NT2/D1 (cell line): Measurements from ENCODE around the gene AHCTF1.

Source experiments
- DNase-seq: peaks from one replicate; pipeline ENCODE4 v3.0.0-alpha.2; 2011; ENCODE audit warnings: low read depth, low spot score
- H3K27me3 ChIP-seq: 2 replicates; pipeline ENCODE4 v1.6.0; 2011; ENCODE audit warnings: mild to moderate bottlenecking; ENCODE audit not compliant: insufficient read length, insufficient read depth
- H3K36me3 ChIP-seq: 2 replicates; pipeline ENCODE4 v1.6.1; 2011; ENCODE audit warnings: mild to moderate bottlenecking, low read length, mixed read lengths; ENCODE audit not compliant: insufficient read depth, insufficient read length
- H3K4me1 ChIP-seq: 2 replicates; pipeline ENCODE4 v1.5.1; 2011; ENCODE audit not compliant: insufficient read depth, insufficient read length
- H3K4me3 ChIP-seq: 2 replicates; pipeline ENCODE4 v1.5.1; 2011; ENCODE audit warnings: low read depth; ENCODE audit not compliant: insufficient read length
- H3K9ac ChIP-seq: 2 replicates; pipeline ENCODE4 v1.6.0; 2011; ENCODE audit warnings: low read depth; ENCODE audit not compliant: insufficient read length
- H3K9me3 ChIP-seq: 2 replicates; pipeline ENCODE4 v1.5.1; 2011; ENCODE audit warnings: mild to moderate bottlenecking, low read length; ENCODE audit not compliant: insufficient read depth
- SUZ12 ChIP-seq: IDR thresholded peaks from 2 replicates; pipeline ENCODE4 v1.6.1; 2011; ENCODE audit not compliant: insufficient read length, insufficient read depth; ENCODE audit errors: extremely low read depth
- YY1 ChIP-seq: IDR thresholded peaks from 2 replicates; pipeline ENCODE4 v1.6.1; 2011; ENCODE audit not compliant: insufficient read length, insufficient read depth
- ZNF274 ChIP-seq: IDR thresholded peaks from 2 replicates; pipeline ENCODE4 v1.6.1; 2011; ENCODE audit warnings: mild to moderate bottlenecking, low read depth, low read length

AHCTF1 gene

DNA sequence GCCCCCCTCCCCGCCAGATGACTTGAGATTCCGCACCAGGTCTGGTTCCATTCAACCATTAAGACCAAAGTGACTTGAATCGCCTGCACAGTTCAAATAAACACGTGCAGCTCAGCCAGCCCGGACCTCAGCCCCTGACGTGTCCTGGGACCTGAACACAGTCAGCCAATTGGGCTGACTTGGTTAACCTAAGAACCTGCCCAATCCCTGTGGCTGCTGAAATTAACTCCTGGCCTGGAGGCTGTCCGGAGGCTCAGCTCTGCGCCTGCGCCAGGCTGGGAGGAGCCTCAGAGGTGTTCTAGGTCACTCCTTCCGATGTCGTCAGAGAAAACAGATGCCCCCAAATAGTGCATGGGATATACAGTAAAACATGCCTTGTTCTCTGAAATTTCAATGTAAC is 134.2 kb downstream of the AHCTF1 start:
- H3K27me3 ChIP-seq, result no peaks in the 10 kb centered on the region

DNA sequence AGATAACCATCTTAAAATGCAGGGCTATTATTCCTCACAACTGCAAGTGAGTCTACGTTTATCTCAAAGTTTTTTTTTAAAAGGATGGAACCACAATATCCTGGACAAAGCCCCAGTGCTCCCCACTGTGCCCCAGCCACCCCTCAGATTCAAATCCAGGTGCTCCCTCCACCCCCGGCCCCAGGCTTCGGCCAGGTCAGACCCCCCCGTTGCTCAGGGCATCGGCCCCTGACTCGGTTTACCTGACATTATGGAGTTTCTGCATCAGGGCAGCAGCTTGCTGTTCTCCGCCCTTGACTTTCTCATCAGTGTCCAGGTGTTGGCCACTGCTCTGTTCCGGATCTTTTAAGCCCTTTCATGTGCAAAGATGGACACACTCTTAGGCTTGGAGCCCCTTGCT is 134.6 kb downstream of the AHCTF1 start:
- TF ChIP-seq SUZ12 (no peak), ZNF274 (no peak), YY1 (no peak)
- Histone ChIP-seq H3K4me3 (no peak overlapping the region), H3K36me3 (no peaks in the 10 kb centered on the region), H3K4me1 (peaks cover 27% of the 10 kb centered on the region), H3K9ac (no peak overlapping the region), H3K9me3 (no peaks in the 10 kb centered on the region), H3K27me3 (no peaks in the 10 kb centered on the region)
- DNase-seq, result no peak

More for the DNA sequence above, 134.2 kb downstream of the AHCTF1 start:
- no peaks in the 10 kb centered on the region for H3K9me3 ChIP-seq
- H3K4me1 ChIP-seq, result peaks cover 27% of the 10 kb centered on the region
- H3K4me3 ChIP-seq, result no peak overlapping the region
- DNase-seq, result no peak
- TF ChIP-seq YY1 (no peak), ZNF274 (no peak), SUZ12 (no peak)
- no peak overlapping the region for H3K9ac ChIP-seq
- H3K36me3 ChIP-seq, result no peaks in the 10 kb centered on the region

DNA sequence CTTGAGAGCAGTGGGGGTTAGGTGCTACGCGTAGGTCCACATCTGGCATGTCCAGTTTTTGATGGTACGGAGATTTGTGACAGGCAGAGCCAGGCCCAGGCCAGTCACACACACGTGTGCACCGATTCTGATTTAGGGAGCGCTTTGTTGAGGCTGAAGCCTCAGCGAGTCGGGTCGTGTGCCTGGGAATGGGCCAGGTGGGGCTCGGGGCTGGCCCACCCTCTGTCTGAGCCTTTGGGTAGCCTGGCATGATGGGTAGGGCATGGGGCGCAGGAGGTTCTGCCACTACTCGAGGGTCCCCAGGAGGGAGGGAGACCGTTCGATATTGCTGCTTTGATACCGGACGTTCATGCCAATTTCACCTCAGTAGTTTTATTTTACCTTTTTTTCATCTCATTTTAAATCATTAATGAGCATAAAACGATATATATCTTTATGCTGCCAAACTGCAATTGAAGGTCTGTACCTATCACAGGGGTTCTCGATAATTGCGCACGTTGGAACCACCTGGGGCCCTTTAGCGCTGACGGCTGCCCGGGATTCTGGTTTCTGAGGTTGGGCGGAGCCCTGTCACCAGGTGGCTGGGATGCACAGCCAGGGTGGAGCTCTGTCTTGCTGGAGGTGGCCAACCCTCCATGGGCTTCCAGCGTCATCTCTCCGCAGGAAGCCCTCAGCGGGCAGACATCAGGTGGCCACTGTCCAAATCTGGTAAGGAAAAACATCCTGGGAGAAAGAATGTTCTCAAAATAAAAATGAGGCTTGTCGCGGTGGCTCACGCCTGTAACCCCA is 135.6 kb downstream of the AHCTF1 start:
- Histone ChIP-seq H3K9ac (no peak overlapping the region), H3K9me3 (no peaks in the 10 kb centered on the region), H3K4me3 (no peak overlapping the region), H3K4me1 (peaks cover 27% of the 10 kb centered on the region), H3K36me3 (no peaks in the 10 kb centered on the region), H3K27me3 (no peaks in the 10 kb centered on the region)
- no peak for TF ChIP-seq ZNF274
- TF ChIP-seq YY1, result no peak
- TF ChIP-seq SUZ12, result no peak
- DNase-seq, result no peak

DNA sequence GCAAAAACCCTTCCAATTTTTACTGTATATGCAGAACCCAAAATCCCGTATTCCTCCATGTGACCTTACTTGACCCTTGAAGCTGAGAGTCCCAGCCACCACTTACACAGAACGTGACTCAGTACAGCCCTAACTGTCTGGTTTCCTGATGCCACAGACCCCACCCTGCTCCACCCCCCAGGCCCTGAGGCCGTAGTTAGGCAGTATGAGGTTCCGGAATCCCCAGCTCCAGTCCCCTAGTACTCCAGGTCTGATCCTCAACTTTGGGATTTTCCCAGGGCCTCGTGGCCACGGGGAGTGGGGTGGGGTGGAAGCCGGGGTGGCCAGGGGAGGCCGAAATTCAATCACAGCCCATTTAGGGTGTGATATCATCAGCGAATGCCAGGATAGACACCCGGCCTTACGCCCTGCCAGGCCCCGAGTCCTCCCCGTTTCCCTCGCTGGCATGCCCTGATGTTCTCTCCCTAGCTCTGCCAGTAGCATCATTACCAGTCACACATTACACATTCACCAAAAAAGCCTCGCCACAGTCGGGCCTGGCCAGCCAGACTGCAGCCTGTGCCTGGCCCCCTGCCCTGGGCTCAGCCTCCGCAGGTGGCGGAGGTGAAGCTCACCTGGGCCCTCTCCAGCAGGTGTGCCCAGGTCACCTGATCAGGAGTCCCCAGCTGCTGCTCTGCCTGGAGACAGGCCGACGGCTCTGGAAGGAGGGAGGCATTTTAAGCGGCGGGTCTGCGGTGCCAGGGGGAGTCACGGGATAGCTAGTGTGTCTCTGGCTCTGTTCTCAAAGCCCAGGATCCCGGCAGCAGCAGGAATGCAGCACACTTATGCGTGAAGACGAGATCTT is 136.7 kb downstream of the AHCTF1 start:
- DNase-seq, result peak; percentile 33
- Histone ChIP-seq H3K4me3 (no peak overlapping the region), H3K27me3 (no peaks in the 10 kb centered on the region), H3K36me3 (no peaks in the 10 kb centered on the region), H3K9ac (no peak overlapping the region), H3K4me1 (peaks cover 27% of the 10 kb centered on the region), H3K9me3 (no peaks in the 10 kb centered on the region)
- TF ChIP-seq YY1, result no peak
- no peak for TF ChIP-seq ZNF274
- no peak for TF ChIP-seq SUZ12

DNA sequence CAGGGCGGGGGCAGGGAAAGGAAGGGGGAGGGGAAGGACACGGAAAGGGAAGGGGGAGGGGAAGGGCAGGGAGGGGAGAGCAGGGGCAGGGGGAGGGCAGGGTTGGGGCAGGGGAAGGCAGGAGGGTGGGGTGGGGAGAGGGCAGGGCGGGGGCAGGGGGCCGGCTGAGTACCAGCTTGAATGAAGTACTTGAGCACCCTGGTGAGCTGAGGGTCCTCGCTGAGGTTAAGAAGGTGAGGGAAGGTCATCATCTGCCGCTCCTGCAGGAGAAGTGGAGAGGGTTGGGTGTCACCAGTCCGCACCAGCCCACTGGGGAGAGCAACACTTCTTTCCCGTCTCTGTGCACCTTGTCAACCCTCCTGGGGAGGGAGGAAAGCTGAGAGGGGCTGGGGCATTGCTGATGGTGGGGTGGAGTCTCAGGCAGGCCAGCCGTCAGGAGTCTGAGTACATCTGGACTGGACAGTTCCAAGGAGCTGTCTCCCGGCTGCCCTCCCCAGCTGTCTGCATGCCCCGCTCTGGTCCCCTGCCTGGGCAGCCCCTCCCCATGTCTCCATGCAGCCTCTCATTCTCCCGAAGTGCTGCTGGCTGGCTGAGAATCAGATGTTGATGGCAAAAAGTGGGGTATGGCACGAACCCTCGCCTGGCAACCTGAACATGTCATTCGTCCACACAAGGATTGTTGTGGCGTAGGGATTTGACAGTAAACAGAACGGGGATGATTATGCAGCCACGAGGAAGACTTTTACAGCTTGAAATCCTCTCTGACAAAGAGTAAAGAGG is 137.5 kb downstream of the AHCTF1 start:
- H3K9ac ChIP-seq, result peak overlapping the region; percentile 46
- H3K9me3 ChIP-seq, result no peaks in the 10 kb centered on the region
- peaks cover 29% of the 10 kb centered on the region for H3K4me1 ChIP-seq
- no peaks in the 10 kb centered on the region for H3K27me3 ChIP-seq
- no peak for TF ChIP-seq SUZ12
- no peak for TF ChIP-seq ZNF274
- TF ChIP-seq YY1, result no peak
- H3K4me3 ChIP-seq, result peak overlapping the region; percentile 10
- DNase-seq, result no peak
- H3K36me3 ChIP-seq, result no peaks in the 10 kb centered on the region

DNA sequence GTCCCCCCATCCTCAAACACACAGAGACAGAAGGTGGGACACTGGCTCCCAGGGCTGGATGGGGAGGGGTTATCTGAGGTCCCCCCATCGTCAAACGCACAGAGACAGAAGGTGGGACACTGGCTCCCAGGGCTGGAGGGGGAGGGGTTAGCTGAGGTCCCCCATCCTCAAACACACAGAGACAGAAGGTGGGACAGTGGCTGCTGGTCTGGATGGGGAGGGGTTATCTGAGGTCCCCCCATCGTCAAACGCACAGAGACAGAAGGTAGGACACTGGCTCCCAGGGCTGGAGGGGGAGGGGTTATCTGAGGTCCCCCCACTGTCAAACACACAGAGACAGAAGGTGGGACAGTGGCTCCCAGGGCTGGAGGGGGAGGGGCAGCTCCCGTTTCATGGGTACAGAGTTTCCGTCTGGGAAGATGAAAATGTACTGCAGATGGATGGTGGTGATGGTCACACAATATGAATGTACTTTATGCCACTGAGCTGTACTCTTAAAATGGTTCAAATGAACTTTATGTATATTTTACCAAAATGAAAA is 138.3 kb downstream of the AHCTF1 start:
- H3K36me3 ChIP-seq, result no peaks in the 10 kb centered on the region
- H3K27me3 ChIP-seq, result no peaks in the 10 kb centered on the region
- peaks cover 21% of the 10 kb centered on the region for H3K4me1 ChIP-seq
- TF ChIP-seq SUZ12 (no peak), ZNF274 (no peak), YY1 (no peak)
- no peak for DNase-seq
- H3K9ac ChIP-seq, result no peak overlapping the region
- H3K9me3 ChIP-seq, result no peaks in the 10 kb centered on the region
- no peak overlapping the region for H3K4me3 ChIP-seq
